B cell (primary cell): ENCODE data around the gene HS1BP3. TPM values are rescaled to one million over a fixed set of nuclear protein-coding genes. Genes with fewer than 3 reads are reported as not detected.

Experiments
- ATAC-seq: fragments of 200-7000 bp; cut with Tn5 transposase; one replicate; pipeline ENCODE4 v1.10.0; 2021; ENCODE audit warnings: low read depth, mild to moderate bottlenecking, moderate number of reproducible peaks, moderate library complexity
- CTCF ChIA-PET: fragments of 350-600 bp; sonication (Branson Sonifier 250); formaldehyde crosslinking; loops from one replicate; lab custom pipeline; 2021; ENCODE audit warnings: antibody characterized with exemption, inconsistent platforms; lab: Charles Lee
- POLR2A ChIA-PET: fragments of 350-600 bp; sonication (Branson Sonifier 250); formaldehyde crosslinking; loops from one replicate; lab custom pipeline; 2021; ENCODE audit warnings: antibody characterized with exemption; lab: Charles Lee
- DNase-seq: peaks from one replicate; pipeline ENCODE4 v3.0.0; 2013
- H2AFZ ChIP-seq: 2 replicates; pipeline ENCODE4 v1.6.1; 2012; ENCODE audit warnings: mild to moderate bottlenecking, low read depth, low read length; ENCODE audit not compliant: insufficient read depth, poor library complexity, severe bottlenecking
- H3K27ac ChIP-seq, 2 donors: 1 replicate in 1 of 2; 2 replicates in 1 of 2; pipeline ENCODE4 v1.5.1; 2012 to 2013; ENCODE audit warnings: low read length in 2 of 2, mild to moderate bottlenecking in 2 of 2, moderate library complexity in 1 of 2
- H3K27me3 ChIP-seq, 4 experiments: fragments of 200-600 bp in 1 of 4; sonication (generic) in 1 of 4; replicated peaks in 1 of 4; 1 replicate in 2 of 4; 2 replicates in 2 of 4; pipeline versions ENCODE4 v1.6.1 to v1.7.0; 2013 to 2016; ENCODE audit warnings: low read length in 3 of 4, mild to moderate bottlenecking in 2 of 4, mixed read lengths in 1 of 4, moderate library complexity in 1 of 4; ENCODE audit not compliant: insufficient read depth in 4 of 4, control insufficient read depth in 3 of 4; ENCODE audit errors: control extremely low read depth in 1 of 4
- H3K36me3 ChIP-seq, 2 experiments: replicated peaks in 1 of 2; 1 replicate in 1 of 2; 2 replicates in 1 of 2; pipeline versions ENCODE4 v1.6.1 to v1.7.1; 2013; ENCODE audit warnings: low read length in 1 of 2; ENCODE audit not compliant: insufficient read depth in 2 of 2, control insufficient read depth in 1 of 2; ENCODE audit errors: control extremely low read depth in 1 of 2, extremely low read depth in 1 of 2
- H3K4me1 ChIP-seq, 2 donors: fragments of 200-600 bp in 1 of 2; sonication (generic) in 1 of 2; 1 replicate in 1 of 2; 2 replicates in 1 of 2; pipeline versions ENCODE4 v1.5.1 to v1.6.1; 2013 to 2017; ENCODE audit warnings: low read length in 2 of 2; ENCODE audit not compliant: control insufficient read depth in 2 of 2, insufficient read depth in 2 of 2
- H3K4me2 ChIP-seq: replicated peaks from 2 replicates; pipeline ENCODE3; 2012; ENCODE audit warnings: mild to moderate bottlenecking, low read depth, low read length; ENCODE audit not compliant: poor library complexity, severe bottlenecking
- H3K4me3 ChIP-seq, 5 experiments: fragments of 200-600 bp in 1 of 5; sonication (generic) in 1 of 5; 1 replicate in 3 of 5; 2 replicates in 2 of 5; pipeline versions ENCODE4 v1.5.1 to v1.7.0; 2011 to 2016; ENCODE audit warnings: low read length in 4 of 5, mild to moderate bottlenecking in 4 of 5, low read depth in 2 of 5, control low read depth in 1 of 5, moderate library complexity in 1 of 5; ENCODE audit not compliant: insufficient read depth in 1 of 5; ENCODE audit errors: control extremely low read depth in 1 of 5, extremely low read depth in 1 of 5
- H3K79me2 ChIP-seq: fragments of 200-600 bp; sonication (generic); one replicate; pipeline ENCODE4 v1.6.0; 2016; ENCODE audit warnings: low read length; ENCODE audit not compliant: control insufficient read depth, insufficient read depth
- H3K9ac ChIP-seq: fragments of 200-600 bp; sonication (generic); 2 replicates; pipeline ENCODE4 v1.6.1; 2017; ENCODE audit warnings: mild to moderate bottlenecking, low read length, moderate library complexity
- H3K9me3 ChIP-seq, 3 donors: one replicate each; pipeline versions ENCODE4 v1.6.1 to v1.7.1; 2013; ENCODE audit warnings: low read length in 2 of 3; ENCODE audit not compliant: control insufficient read depth in 2 of 3, insufficient read depth in 1 of 3; ENCODE audit errors: control extremely low read depth in 1 of 3
- H4K20me1 ChIP-seq: 2 replicates; pipeline ENCODE4 v1.6.0; 2012; ENCODE audit warnings: mild to moderate bottlenecking, low read length; ENCODE audit not compliant: insufficient read depth, control insufficient read depth, poor library complexity, severe bottlenecking
- H3K27ac Mint-ChIP-seq: one replicate; pipeline ENCODE4 v1.8.0; 2021; ENCODE audit warnings: mixed read lengths
- H3K27me3 Mint-ChIP-seq: one replicate; pipeline ENCODE4 v1.8.0; 2021; ENCODE audit warnings: mixed read lengths
- H3K4me1 Mint-ChIP-seq: one replicate; pipeline ENCODE4 v1.8.0; 2021; ENCODE audit warnings: mixed read lengths
- H3K4me3 Mint-ChIP-seq: one replicate; pipeline ENCODE4 v1.8.0; 2021; ENCODE audit warnings: mixed read lengths
- H3K9me3 Mint-ChIP-seq: one replicate; pipeline ENCODE4 v1.8.0; 2022; ENCODE audit warnings: mixed read lengths; ENCODE audit not compliant: insufficient read depth
- CTCF ChIP-seq: fragments of 200-600 bp; IDR thresholded peaks from one replicate; pipeline ENCODE4 v1.8.0; 2022; ENCODE audit warnings: antibody characterized with exemption, mild to moderate bottlenecking
- EZH2 ChIP-seq: IDR thresholded peaks from 2 replicates; pipeline ENCODE4 v1.6.1; 2012; ENCODE audit warnings: borderline replicate concordance, low read depth, mild to moderate bottlenecking, moderate library complexity, low read length; ENCODE audit not compliant: insufficient read depth, poor library complexity, severe bottlenecking
- WGBS: methylation state at CpG from one replicate; pipeline ENCODE4 v1.1.5; 2013; ENCODE audit warnings: missing lambda C conversion rate; ENCODE audit not compliant: insufficient coverage; 5-methylcytosine and 5-hydroxymethylcytosine counted together
- intact Hi-C: fragments of 100-400 bp; cut with micrococcal nuclease; formaldehyde crosslinking; loops from one replicate; pipeline ENCODE4 v1.10.0; 2022
- polyA plus RNA-seq: library from polyadenylated mRNA; depleted of rRNA; stranded (reverse); fragments of >200 nt; gene quantifications from 2 replicates; pipeline ENCODE4 v1.2.3, GENCODE V29; 2012
- total RNA-seq, 2 donors: library from RNA; stranded (reverse); fragments of 120-200 nt in 1 of 2; gene quantifications; 1 replicate in 1 of 2; 2 replicates in 1 of 2; pipeline versions ENCODE4 v1.2.3 to v1.2.4, GENCODE V29; 2013 to 2022

The HS1BP3 gene
- total and polyA plus RNA-seq, 2 donors (not counting 1 experiment from before 2014, with no cell fraction given): 27.8 to 28.7 TPM

- Histone ChIP-seq H3K79me2 (no peaks in the 10 kb centered on the region), H2AFZ (no peak overlapping the region), H3K4me3 (peak overlapping the region in 1 of 5 experiments; percentile 12), H3K36me3 (peaks cover 3 to 5% of the 10 kb centered on the region in 2 experiments), H3K9me3 (no peaks in the 10 kb centered on the region), H3K4me2 (peak overlapping the region; percentile 42), H3K27ac (peak overlapping the region in 1 of 2 donors; percentile 1), H3K27me3 (no peaks in the 10 kb centered on the region), H3K9ac (peak overlapping the region; percentile 30), H3K4me1 (peaks cover 13 to 31% of the 10 kb centered on the region in 2 donors), H4K20me1 (no peaks in the 10 kb centered on the region)
- Mint-ChIP-seq H3K27me3 (no peaks in the 10 kb centered on the region), H3K4me3 (peak overlapping the region; percentile 66), H3K27ac (peak overlapping the region; percentile 27), H3K9me3 (no peaks in the 10 kb centered on the region), H3K4me1 (peaks cover 32% of the 10 kb centered on the region)
- TF ChIP-seq CTCF (no peak), EZH2 (no peak)
- intact Hi-C loops: no loop called here
- WGBS: no CpG with 5 or more reads among the region's 4 CpGs
- ATAC-seq: no peak
- ChIA-PET POLR2A (no interaction called here), CTCF (interaction anchor here (1.2 to 2.2 kb wide), 4 partner anchors 23 to 38 kb away, joined by 3 to 11 read pairs (median 4); no protein-coding TSS in a partner anchor)
- DNase-seq: peak; percentile 30
Observed at GRCh38 chr2:20698916-20699613, 48.2 kb upstream of the HS1BP3 start.

GRCh38 chr2:20697322-20697934 is 46.5 kb upstream of the HS1BP3 start:
- Histone ChIP-seq H3K36me3 (peaks cover 5 to 6% of the 10 kb centered on the region in 2 experiments), H3K27me3 (no peaks in the 10 kb centered on the region), H3K9me3 (no peaks in the 10 kb centered on the region), H3K4me3 (no peak overlapping the region), H2AFZ (no peak overlapping the region), H3K4me2 (no peak overlapping the region), H3K79me2 (no peaks in the 10 kb centered on the region), H3K9ac (no peak overlapping the region), H3K27ac (no peak overlapping the region), H3K4me1 (peaks cover 13 to 31% of the 10 kb centered on the region in 2 donors), H4K20me1 (no peaks in the 10 kb centered on the region)
- TF ChIP-seq EZH2 (no peak), CTCF (no peak)
- Mint-ChIP-seq H3K4me1 (peaks cover 32% of the 10 kb centered on the region), H3K9me3 (no peaks in the 10 kb centered on the region), H3K27ac (no peak overlapping the region), H3K27me3 (no peaks in the 10 kb centered on the region), H3K4me3 (no peak overlapping the region)
- no CpG with 5 or more reads among the region's 2 CpGs for WGBS
- DNase-seq: no peak
- POLR2A ChIA-PET: no interaction called here
- intact Hi-C loops: no loop called here
- CTCF ChIA-PET: interaction anchor here (1.2 kb wide), 1 partner anchor 23 kb away, joined by 3 read pairs; no protein-coding TSS in a partner anchor
- ATAC-seq: no peak
